GM18867 (cell line): ENCODE measurements around the gene POGK.

ENCODE experiments used
- ATAC-seq: cut with Tn5 transposase; IDR thresholded peaks from one replicate; pipeline ENCODE4 v1.9.1; 2021; ENCODE audit warnings: mild to moderate bottlenecking, moderate library complexity; ENCODE audit not compliant: unreplicated experiment

The POGK gene

GRCh38 chr1:166899769-166900168, 60.5 kb downstream of the POGK start:
- no peak for ATAC-seq

GRCh38 chr1:166900987-166901386, 61.7 kb downstream of the POGK start:
- ATAC-seq: no peak

GRCh38 chr1:166902279-166902678, 63.0 kb downstream of the POGK start:
- no peak for ATAC-seq

- ATAC-seq: no peak
Observed at GRCh38 chr1:166903232-166903631, 64.0 kb downstream of the POGK start.

- no peak for ATAC-seq
Observed at GRCh38 chr1:166905136-166905535, 65.9 kb downstream of the POGK start.

- ATAC-seq: no peak
Observed at GRCh38 chr1:166905900-166906299, 66.6 kb downstream of the POGK start.
